ENCODE results near the gene SPPL2A. TPM values are rescaled to one million over a fixed set of nuclear protein-coding genes. Genes with fewer than 3 reads are reported as not detected.

The SPPL2A gene
- polyA plus RNA-seq, 1 of the 3 experiments (the other 2 are of a cell fraction) = 21.6 TPM

GRCh38 chr15:50783895-50784294 is 18.4 kb upstream of the SPPL2A start:
- TF ChIP-seq FOSL2 (IDR thresholded peaks at IDR 0.05; ENCODE audit: borderline replicate concordance, low read depth) (no peak), USF1 (IDR thresholded peaks at IDR 0.05; ENCODE audit: borderline replicate concordance, low read depth) (no peak), RXRA (IDR thresholded peaks at IDR 0.05; ENCODE audit: borderline replicate concordance, low read depth) (no peak), SIN3A (IDR thresholded peaks at IDR 0.05; ENCODE audit: borderline replicate concordance, low read depth, low read length) (no peak), FOXM1 (IDR thresholded peaks at IDR 0.05; ENCODE audit: low read depth) (no peak), NFIC (IDR thresholded peaks at IDR 0.05; ENCODE audit: borderline replicate concordance) (no peak), TAF1 (IDR thresholded peaks at IDR 0.05; ENCODE audit: borderline replicate concordance, low read depth, low read length) (no peak), TCF12 (IDR thresholded peaks at IDR 0.05) (no peak), FOXJ3 (CRISPR knock-in tag; IDR thresholded peaks at IDR 0.05) (no peak), ZBTB33 (IDR thresholded peaks at IDR 0.05; ENCODE audit: borderline replicate concordance, low read depth) (no peak), EZH2phosphoT487 (IDR thresholded peaks at IDR 0.05; ENCODE audit: borderline replicate concordance, low read depth) (no peak), TEAD4 (IDR thresholded peaks at IDR 0.05; ENCODE audit: borderline replicate concordance, insufficient read depth) (no peak), GABPA (IDR thresholded peaks at IDR 0.05; ENCODE audit: low read depth) (no peak), NRF1 (IDR thresholded peaks at IDR 0.05; ENCODE audit: low read depth, low read length) (no peak), MEF2A (IDR thresholded peaks at IDR 0.05; ENCODE audit: borderline replicate concordance, low read depth) (no peak), REST (IDR thresholded peaks at IDR 0.05; ENCODE audit: low read depth, low read length) (no peak)
- TF ChIP-seq, protein P1, sequence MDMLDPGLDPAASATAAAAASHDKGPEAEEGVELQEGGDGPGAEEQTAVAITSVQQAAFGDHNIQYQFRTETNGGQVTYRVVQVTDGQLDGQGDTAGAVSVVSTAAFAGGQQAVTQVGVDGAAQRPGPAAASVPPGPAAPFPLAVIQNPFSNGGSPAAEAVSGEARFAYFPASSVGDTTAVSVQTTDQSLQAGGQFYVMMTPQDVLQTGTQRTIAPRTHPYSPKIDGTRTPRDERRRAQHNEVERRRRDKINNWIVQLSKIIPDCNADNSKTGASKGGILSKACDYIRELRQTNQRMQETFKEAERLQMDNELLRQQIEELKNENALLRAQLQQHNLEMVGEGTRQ (IDR thresholded peaks at IDR 0.05; ENCODE audit: borderline replicate concordance, low read depth, low read length) = no peak
- Histone ChIP-seq H3K27ac (ENCODE audit: low read depth in 2 of 2, low read length in 1 of 2) (no peak overlapping the region), H3K9ac (no peak overlapping the region), H2AFZ (ENCODE audit: low read depth) (no peak overlapping the region), H3K9me2 (no peaks in the 10 kb centered on the region), H3K36me3 (replicated peaks in 1 of 2; ENCODE audit: control insufficient read depth in 1 of 2, insufficient read depth in 2 of 2, low read length in 1 of 2) (no peaks in the 10 kb centered on the region), H3K27me3 (ENCODE audit: insufficient read depth) (no peaks in the 10 kb centered on the region), H3K4me2 (no peak overlapping the region), H3K4me3 (ENCODE audit: low read depth in 2 of 2, low read length in 1 of 2) (no peak overlapping the region), H3F3A (replicated peaks; ENCODE audit: insufficient read depth) (peaks cover 4% of the 10 kb centered on the region), H4K20me1 (ENCODE audit: insufficient read depth) (no peaks in the 10 kb centered on the region), H3K9me3 (no peaks in the 10 kb centered on the region), H3K4me1 (ENCODE audit: control insufficient read depth in 1 of 2, insufficient read depth in 2 of 2, low read depth in 1 of 2, low read length in 1 of 2) (no peaks in the 10 kb centered on the region), H3K79me2 (ENCODE audit: insufficient read depth) (no peaks in the 10 kb centered on the region)
- ChIA-PET POLR2A (no interaction called here), CTCF (interaction anchor here (1.2 kb wide), 1 partner anchor 10 kb away, joined by 3 read pairs; no protein-coding TSS in a partner anchor)
- no peak for DNase-seq

All from SK-N-SH (cell line).